Mononuclear cell (primary cell): ENCODE measurements around the gene UPK3BL2. TPM values are rescaled to one million over a fixed set of nuclear protein-coding genes. Genes with fewer than 3 reads are reported as not detected.

Source experiments
- total RNA-seq: library from RNA; depleted of rRNA; stranded (reverse); fragments of >200 nt; gene quantifications from one replicate; pipeline ENCODE4 v1.2.3, GENCODE V29; 2012

Gene UPK3BL2
- total RNA-seq, 1 donor = 15.0 TPM

Other genes with a start within 250 kb of the UPK3BL2 start
- not detected for gene SPDYE6, start 187.3 kb downstream of the UPK3BL2 start, total RNA-seq
- gene PRKRIP1, start 147.3 kb downstream of the UPK3BL2 start, total RNA-seq = 30.7 TPM
- 33.7 TPM for gene ORAI2, start 110.1 kb downstream of the UPK3BL2 start, total RNA-seq
- gene ALKBH4, start 78.8 kb downstream of the UPK3BL2 start, total RNA-seq = 6.5 TPM
- 7.0 TPM for gene LRWD1, start 78.7 kb downstream of the UPK3BL2 start, total RNA-seq
- gene POLR2J, start 64.8 kb downstream of the UPK3BL2 start, total RNA-seq = 31.6 TPM
- 9.3 TPM for gene RASA4B, start 25.9 kb downstream of the UPK3BL2 start, total RNA-seq
- gene SPDYE2, start 7.5 kb upstream of the UPK3BL2 start, total RNA-seq = 0.21 TPM
- 115 TPM for gene POLR2J3, start 28.9 kb upstream of the UPK3BL2 start, total RNA-seq
- 52.6 TPM for gene RASA4, start 73.1 kb upstream of the UPK3BL2 start, total RNA-seq
- gene UPK3BL1, start 99.1 kb upstream of the UPK3BL2 start, total RNA-seq = 7.5 TPM
- gene SPDYE2B, start 106.6 kb upstream of the UPK3BL2 start, total RNA-seq = 0.21 TPM
- gene POLR2J2, start 128.0 kb upstream of the UPK3BL2 start, total RNA-seq = 7.9 TPM
- gene FAM185A, start 205.3 kb upstream of the UPK3BL2 start, total RNA-seq = 4.1 TPM